ENCODE measurements around the gene WDR64.

- no peak for TF ChIP-seq CTCF (IDR thresholded peaks at IDR 0.05)
- no peak for TF ChIP-seq POLR2A (IDR thresholded peaks at IDR 0.05)
These were observed 165.3 kb downstream of the WDR64 start for GRCh38 chr1:241817331-241817792.
